Keratinocyte (primary cell): ENCODE measurements around the gene ABI2.

Source experiments
- CTCF ChIP-seq, 3 experiments: IDR thresholded peaks in 1 of 3; conservative IDR thresholded peaks in 1 of 3; optimal IDR thresholded peaks in 1 of 3; 2 replicates in 2 of 3; 3 replicates in 1 of 3; pipeline versions ENCODE3 to v1.5.1; 2011; ENCODE audit warnings: low read length in 3 of 3, mild to moderate bottlenecking in 3 of 3, moderate library complexity in 2 of 3, control low read depth in 1 of 3, inconsistent platforms in 1 of 3; ENCODE audit not compliant: insufficient read depth in 2 of 3; ENCODE audit errors: extremely low read depth in 1 of 3
- EZH2 ChIP-seq: IDR thresholded peaks from one replicate; pipeline ENCODE4 v1.6.1; 2012; ENCODE audit warnings: inconsistent platforms, mild to moderate bottlenecking, low read length, moderate library complexity

- TF ChIP-seq CTCF (optimal IDR thresholded peaks at IDR 0.05 in 1 of 3, IDR thresholded peaks at IDR 0.05 in 1 of 3, conservative IDR thresholded peaks at IDR 0.05 in 1 of 3; ENCODE audit: extremely low read depth in 1 of 3, insufficient read depth in 2 of 3, low read length in 3 of 3) (no peak), EZH2 (no peak)
Measured at GRCh38 chr2:203354966-203355365, 26.8 kb downstream of the ABI2 start.
